Motor neuron (in vitro differentiated cells): ENCODE results near the gene CTNNA3. TPM values are rescaled to one million over a fixed set of nuclear protein-coding genes. Genes with fewer than 3 reads are reported as not detected.

Experiments used
- ATAC-seq, 8 experiments: fragments of 200-7000 bp; cut with Tn5 transposase; replicated peaks in 6 of 8; 2 replicates each; pipeline ENCODE4 v1.8.0; 2021; ENCODE audit warnings: mild to moderate bottlenecking in 8 of 8, moderate library complexity in 8 of 8
- H3K27ac ChIP-seq, 2 donors: fragments of 250-450 bp; sonication (Bioruptor Pico); 2 replicates each; pipeline ENCODE4 v1.9.0; 2021; ENCODE audit warnings: antibody characterized with exemption in 2 of 2, mild to moderate bottlenecking in 2 of 2, moderate library complexity in 1 of 2
- H3K4me1 ChIP-seq, 2 donors: fragments of 250-450 bp; sonication (Bioruptor Pico); replicated peaks in 1 of 2; 2 replicates each; pipeline ENCODE4 v1.6.1; 2021; ENCODE audit warnings: antibody characterized with exemption in 2 of 2, mild to moderate bottlenecking in 2 of 2, moderate library complexity in 1 of 2
- H3K4me3 ChIP-seq, 5 donors: fragments of 250-450 bp; sonication (Bioruptor Pico); 2 replicates each; pipeline ENCODE4 v1.9.0; 2021; ENCODE audit warnings: antibody characterized with exemption in 5 of 5, mild to moderate bottlenecking in 5 of 5, moderate library complexity in 4 of 5
- WGBS, 10 experiments: fragments of 450-650 bp; shearing (Covaris generic); methylation state at CpG; one replicate each; pipeline ENCODE4 v1.0.0; 2022; 5-methylcytosine and 5-hydroxymethylcytosine counted together
- in situ Hi-C, 9 experiments: fragments of 400-800 bp; cut with MboI; loops; one replicate each; pipeline ENCODE4 v1.15.0; 2021; ENCODE audit warnings: low sequenced_read_pairs in 9 of 9, low pct_unique_long_range_greater_than_20kb in 2 of 9; ENCODE audit not compliant: unreplicated experiment in 9 of 9
- total RNA-seq, 8 experiments: library from RNA; unstranded; fragments of 300-600 nt; gene quantifications; 2 replicates each; pipeline versions ENCODE4 v1.2.3 to v1.2.4, GENCODE V29; 2022

CTNNA3 gene
- total RNA-seq, 8 experiments from 2014 or later, result 0.05 to 4.6 (median 0.48) TPM

GRCh38 chr10:67306588-67307205, 389.3 kb downstream of the CTNNA3 start:
- Histone ChIP-seq H3K4me3 (no peak overlapping the region), H3K27ac (no peak overlapping the region), H3K4me1 (no peaks in the 10 kb centered on the region)
- 10 to 100% (median 74%) methylated on average over 1 to 2 of the region's 2 CpGs; no CpG with 5 or more reads in 3 of the 10 experiments for WGBS, 10 experiments
- in situ Hi-C loops, result no loop called here
- no peak for ATAC-seq

- WGBS, 10 experiments, result 20 to 100% (median 94%) methylated on average over 1 to 3 of the region's 3 CpGs; no CpG with 5 or more reads in 1 of the 10 experiments
- H3K4me3 ChIP-seq, result no peak overlapping the region
- peaks cover 0 to 11% of the 10 kb centered on the region in 2 donors for H3K4me1 ChIP-seq
- in situ Hi-C loops, result no loop called here
- ATAC-seq, result no peak
- no peak overlapping the region for H3K27ac ChIP-seq
Measured at GRCh38 chr10:67302701-67303100, 393.3 kb downstream of the CTNNA3 start.

GRCh38 chr10:67299761-67300160, 396.2 kb downstream of the CTNNA3 start:
- Histone ChIP-seq H3K4me1 (peaks cover 0 to 11% of the 10 kb centered on the region in 2 donors), H3K4me3 (no peak overlapping the region), H3K27ac (no peak overlapping the region)
- peak in 3 of 8 experiments; percentile 32 to 59 (median 52) for ATAC-seq
- in situ Hi-C loops, result no loop called here
- WGBS, 10 experiments, result 0 to 100% (median 84%) methylated on average over 1 of the region's 1 CpG; no CpG with 5 or more reads in 6 of the 10 experiments

GRCh38 chr10:67297637-67298181, 398.3 kb downstream of the CTNNA3 start:
- Histone ChIP-seq H3K4me3 (no peak overlapping the region), H3K27ac (no peak overlapping the region), H3K4me1 (peaks cover 0 to 11% of the 10 kb centered on the region in 2 donors)
- WGBS, 10 experiments, result 0 to 100% (median 69%) methylated on average over 2 to 4 of the region's 4 CpGs; no CpG with 5 or more reads in 3 of the 10 experiments
- in situ Hi-C loops, result no loop called here
- no peak for ATAC-seq

GRCh38 chr10:67296926-67297325, 399.1 kb downstream of the CTNNA3 start:
- in situ Hi-C loops, result no loop called here
- Histone ChIP-seq H3K4me1 (peaks cover 0 to 11% of the 10 kb centered on the region in 2 donors), H3K27ac (no peak overlapping the region), H3K4me3 (no peak overlapping the region)
- no peak for ATAC-seq
- 20 to 86% (median 57%) methylated on average over 1 to 2 of the region's 2 CpGs; no CpG with 5 or more reads in 6 of the 10 experiments for WGBS, 10 experiments

GRCh38 chr10:67288688-67289410, 407.1 kb downstream of the CTNNA3 start:
- in situ Hi-C loops, result no loop called here
- ATAC-seq, result no peak
- H3K4me1 ChIP-seq, result peaks cover 8% of the 10 kb centered on the region in 2 donors
- H3K4me3 ChIP-seq, result no peak overlapping the region
- WGBS, 10 experiments, result 3 to 100% (median 87%) methylated on average over 2 to 3 of the region's 3 CpGs
- no peak overlapping the region for H3K27ac ChIP-seq

GRCh38 chr10:67284589-67284988, 411.4 kb downstream of the CTNNA3 start:
- 0 to 100% (median 9%) methylated on average over 1 of the region's 1 CpG; no CpG with 5 or more reads in 5 of the 10 experiments for WGBS, 10 experiments
- Histone ChIP-seq H3K4me1 (peaks cover 0 to 4% of the 10 kb centered on the region in 2 donors), H3K27ac (no peak overlapping the region), H3K4me3 (no peak overlapping the region)
- in situ Hi-C loops, result no loop called here
- ATAC-seq, result no peak

- in situ Hi-C loops, result no loop called here
- no peak overlapping the region for H3K4me3 ChIP-seq
- ATAC-seq, result no peak
- H3K4me1 ChIP-seq, result peaks cover 0 to 4% of the 10 kb centered on the region in 2 donors
- H3K27ac ChIP-seq, result no peak overlapping the region
Measured at GRCh38 chr10:67282871-67283270, 413.1 kb downstream of the CTNNA3 start.

GRCh38 chr10:67280405-67280804, 415.6 kb downstream of the CTNNA3 start:
- no peak for ATAC-seq

GRCh38 chr10:67277402-67277801, 418.6 kb downstream of the CTNNA3 start:
- no peak overlapping the region for H3K27ac ChIP-seq
- peak in 1 of 8 experiments; percentile 19 for ATAC-seq
- WGBS, 10 experiments, result 0 to 100% (median 84%) methylated on average over 1 to 2 of the region's 2 CpGs; no CpG with 5 or more reads in 3 of the 10 experiments
- no peak overlapping the region for H3K4me3 ChIP-seq
- in situ Hi-C loops, result no loop called here
- H3K4me1 ChIP-seq, result peaks cover 0 to 4% of the 10 kb centered on the region in 2 donors

More at GRCh38 chr10:67280405-67280804, 415.6 kb downstream of the CTNNA3 start:
- Histone ChIP-seq H3K4me1 (peaks cover 0 to 4% of the 10 kb centered on the region in 2 donors), H3K27ac (no peak overlapping the region), H3K4me3 (no peak overlapping the region)
- 21 to 100% (median 80%) methylated on average over 1 to 4 of the region's 4 CpGs; no CpG with 5 or more reads in 5 of the 10 experiments for WGBS, 10 experiments
- in situ Hi-C loops, result no loop called here

- Histone ChIP-seq H3K27ac (no peak overlapping the region), H3K4me1 (peaks cover 0 to 13% of the 10 kb centered on the region in 2 donors), H3K4me3 (no peak overlapping the region)
- ATAC-seq, result peak in 5 of 8 experiments; percentile 42 to 78 (median 67)
- in situ Hi-C loops, result no loop called here
- WGBS, 10 experiments, result 0 to 62% (median 43%) methylated on average over 2 to 3 of the region's 3 CpGs
Measured at GRCh38 chr10:67269828-67270227, 426.2 kb downstream of the CTNNA3 start.

GRCh38 chr10:67268146-67268545, 427.8 kb downstream of the CTNNA3 start:
- in situ Hi-C loops, result no loop called here
- H3K4me3 ChIP-seq, result no peak overlapping the region
- WGBS, 10 experiments, result 26 to 100% (median 86%) methylated on average over 2 to 5 of the region's 5 CpGs; no CpG with 5 or more reads in 2 of the 10 experiments
- peaks cover 0 to 17% of the 10 kb centered on the region in 2 donors for H3K4me1 ChIP-seq
- no peak overlapping the region for H3K27ac ChIP-seq
- ATAC-seq, result no peak

GRCh38 chr10:67262675-67263074, 433.3 kb downstream of the CTNNA3 start:
- H3K4me3 ChIP-seq, result no peak overlapping the region
- in situ Hi-C loops, result no loop called here
- ATAC-seq, result no peak
- H3K27ac ChIP-seq, result no peak overlapping the region
- peaks cover 0 to 13% of the 10 kb centered on the region in 2 donors for H3K4me1 ChIP-seq
- 4 to 100% (median 74%) methylated on average over 1 to 4 of the region's 4 CpGs for WGBS, 10 experiments
